ENCODE measurements around the gene MED25.

Gene MED25

GRCh38 chr19:49850487-49851342 is 32.6 kb downstream of the MED25 start, which contains the start of gene PTOV1:
Gene PTOV1 (plus strand): TSS chr19:49851159.
- TF ChIP-seq CTCF (IDR thresholded peaks at IDR 0.05; ENCODE audit: low read depth, low read length), result no peak
- H3K4me3 ChIP-seq (replicated peaks in 1 of 2; ENCODE audit: low read depth in 2 of 2, low read length in 2 of 2), result peak within 1 kb of the TSS; percentile 85 to 88
- DNase-seq (ENCODE audit: low read depth in 2 of 2), result peak; percentile 93 to 95

GRCh38 chr19:49851456-49852259 is 33.6 kb downstream of the MED25 start:
- peak overlapping the region; percentile 85 to 88 for H3K4me3 ChIP-seq (replicated peaks in 1 of 2; ENCODE audit: low read depth in 2 of 2, low read length in 2 of 2)
- no peak for TF ChIP-seq CTCF (IDR thresholded peaks at IDR 0.05; ENCODE audit: low read depth, low read length)
- no peak for DNase-seq (ENCODE audit: low read depth in 2 of 2)

GRCh38 chr19:49852631-49853126 is 34.6 kb downstream of the MED25 start:
- no peak for DNase-seq (ENCODE audit: low read depth in 2 of 2)
- TF ChIP-seq CTCF (IDR thresholded peaks at IDR 0.05; ENCODE audit: low read depth, low read length), result no peak
- H3K4me3 ChIP-seq (replicated peaks in 1 of 2; ENCODE audit: low read depth in 2 of 2, low read length in 2 of 2), result peak overlapping the region; percentile 85 to 88

GRCh38 chr19:49853852-49854377 is 35.8 kb downstream of the MED25 start:
- DNase-seq (ENCODE audit: low read depth in 2 of 2), result no peak
- no peak for TF ChIP-seq CTCF (IDR thresholded peaks at IDR 0.05; ENCODE audit: low read depth, low read length)
- no peak overlapping the region for H3K4me3 ChIP-seq (replicated peaks in 1 of 2; ENCODE audit: low read depth in 2 of 2, low read length in 2 of 2)

GRCh38 chr19:49854378-49855263 is 36.5 kb downstream of the MED25 start:
- TF ChIP-seq CTCF (IDR thresholded peaks at IDR 0.05; ENCODE audit: low read depth, low read length), result no peak
- no peak overlapping the region for H3K4me3 ChIP-seq (replicated peaks in 1 of 2; ENCODE audit: low read depth in 2 of 2, low read length in 2 of 2)
- DNase-seq (ENCODE audit: low read depth in 2 of 2), result no peak

- no peak for TF ChIP-seq CTCF (IDR thresholded peaks at IDR 0.05; ENCODE audit: low read depth, low read length)
- H3K4me3 ChIP-seq (replicated peaks in 1 of 2; ENCODE audit: low read depth in 2 of 2, low read length in 2 of 2), result no peak overlapping the region
- no peak for DNase-seq (ENCODE audit: low read depth in 2 of 2)
These were observed 37.2 kb downstream of the MED25 start for GRCh38 chr19:49855277-49855675.

Measured in cardiac fibroblast (primary cell).